HepG2 (cell line): Measurements from ENCODE around the gene DIPK1A. TPM values are rescaled to one million over a fixed set of nuclear protein-coding genes. Genes with fewer than 3 reads are reported as not detected.

Source experiments
- ATF7 ChIP-seq, 2 experiments: fragments of 450-650 bp in 1 of 2; sonication (generic) in 1 of 2; formaldehyde crosslinking in 1 of 2; IDR thresholded peaks; 2 replicates each; pipeline versions ENCODE4 v1.4.0 to v1.6.1; 2016 to 2020; ENCODE audit warnings: antibody characterized with exemption in 1 of 2, mild to moderate bottlenecking in 1 of 2, missing genetic modification reagents in 1 of 2
- ATF7-NPFF ChIP-seq: sonication (generic); formaldehyde crosslinking; IDR thresholded peaks from 2 replicates; pipeline ENCODE4 v1.8.1; 2023; ENCODE audit warnings: mild to moderate bottlenecking, low read depth, missing genetic modification reagents, moderate library complexity
- HOXA3 ChIP-seq: sonication (generic); formaldehyde crosslinking; IDR thresholded peaks from 2 replicates; pipeline ENCODE4 v1.5.0; 2020; ENCODE audit warnings: missing genetic modification reagents
- IKZF5 ChIP-seq: IDR thresholded peaks from 2 replicates; pipeline ENCODE4 v1.6.1; 2018; ENCODE audit warnings: missing genetic modification reagents, mild to moderate bottlenecking, missing compliant biosample characterization
- ISL2 ChIP-seq: sonication (generic); formaldehyde crosslinking; IDR thresholded peaks from 2 replicates; pipeline ENCODE4 v1.5.0; 2020; ENCODE audit warnings: missing genetic modification reagents
- KMT2A ChIP-seq: sonication (generic); formaldehyde crosslinking; IDR thresholded peaks from 2 replicates; pipeline ENCODE4 v1.4.0; 2020; ENCODE audit warnings: missing genetic modification reagents
- KMT2B ChIP-seq: IDR thresholded peaks from 2 replicates; pipeline ENCODE4 v1.6.1; 2016; ENCODE audit warnings: missing genetic modification reagents, missing compliant biosample characterization
- POGZ ChIP-seq: sonication (generic); formaldehyde crosslinking; IDR thresholded peaks from 2 replicates; pipeline ENCODE4 v1.4.0; 2020; ENCODE audit warnings: mild to moderate bottlenecking, missing genetic modification reagents
- POLR2AphosphoS2 ChIP-seq: IDR thresholded peaks from 2 replicates; pipeline ENCODE4 v1.6.1; 2011; ENCODE audit warnings: low read depth, low read length, improper control_type of control experiment
- STAT6 ChIP-seq: sonication (generic); formaldehyde crosslinking; IDR thresholded peaks from 2 replicates; pipeline ENCODE4 v1.4.0; 2020; ENCODE audit warnings: missing genetic modification reagents, mild to moderate bottlenecking, borderline replicate concordance
- TBX2 ChIP-seq: sonication (generic); formaldehyde crosslinking; IDR thresholded peaks from 2 replicates; pipeline ENCODE4 v1.5.0; 2020; ENCODE audit warnings: missing genetic modification reagents, mild to moderate bottlenecking, borderline replicate concordance
- TFE3 ChIP-seq: IDR thresholded peaks from 2 replicates; pipeline ENCODE4 v1.6.1; 2016
- THYN1 ChIP-seq: sonication (generic); formaldehyde crosslinking; IDR thresholded peaks from 2 replicates; pipeline ENCODE4 v1.8.1; 2023; ENCODE audit warnings: low read depth, mild to moderate bottlenecking, moderate library complexity, missing genetic modification reagents, borderline replicate concordance
- TSC22D2 ChIP-seq: sonication (generic); formaldehyde crosslinking; IDR thresholded peaks from 2 replicates; pipeline ENCODE4 v1.5.1; 2020; ENCODE audit warnings: missing genetic modification reagents, mild to moderate bottlenecking, borderline replicate concordance
- WIZ ChIP-seq: sonication (generic); formaldehyde crosslinking; IDR thresholded peaks from 2 replicates; pipeline ENCODE4 v1.5.1; 2020; ENCODE audit warnings: mild to moderate bottlenecking, missing genetic modification reagents
- ZFX ChIP-seq: sonication (generic); formaldehyde crosslinking; IDR thresholded peaks from 2 replicates; pipeline ENCODE4 v1.4.0; 2020; ENCODE audit warnings: mild to moderate bottlenecking, low read depth, missing genetic modification reagents, moderate library complexity
- ZNF136 ChIP-seq: sonication (generic); formaldehyde crosslinking; IDR thresholded peaks from 2 replicates; pipeline ENCODE4 v1.8.1; 2022; ENCODE audit warnings: low read depth, mild to moderate bottlenecking, moderate library complexity, missing genetic modification reagents
- ZNF317 ChIP-seq: sonication (generic); formaldehyde crosslinking; IDR thresholded peaks from 2 replicates; pipeline ENCODE4 v1.5.0; 2020; ENCODE audit warnings: mild to moderate bottlenecking, missing genetic modification reagents
- ZNF331 ChIP-seq: sonication (generic); formaldehyde crosslinking; IDR thresholded peaks from 2 replicates; pipeline ENCODE4 v1.4.0; 2020; ENCODE audit warnings: missing genetic modification reagents
- ZNF350 ChIP-seq: sonication (generic); formaldehyde crosslinking; IDR thresholded peaks from 2 replicates; pipeline ENCODE4 v1.4.0; 2020; ENCODE audit warnings: mild to moderate bottlenecking, low read depth, missing genetic modification reagents, borderline replicate concordance
- ZNF460 ChIP-seq: sonication (generic); formaldehyde crosslinking; IDR thresholded peaks from 2 replicates; pipeline ENCODE4 v1.5.1; 2020; ENCODE audit warnings: missing genetic modification reagents, mild to moderate bottlenecking, borderline replicate concordance
- ZSCAN25 ChIP-seq: sonication (generic); formaldehyde crosslinking; IDR thresholded peaks from 2 replicates; pipeline ENCODE4 v1.8.0; 2022; ENCODE audit warnings: mild to moderate bottlenecking, missing genetic modification reagents
- polyA plus RNA-seq, 8 experiments: library from polyadenylated mRNA; depleted of rRNA in 3 of 8; stranded (reverse) in 7 of 8; unstranded in 1 of 8; fragments of >200 nt; fragmentation: Illumina TruSeq in 4 of 8; extraction: Trizol in 4 of 8; gene quantifications; 2 replicates each; pipeline versions ENCODE4 v1.2.1 to v1.2.3, GENCODE V29; 2011 to 2016; ENCODE audit warnings: low read depth in 4 of 8, missing spikeins in 1 of 8, mixed read lengths in 1 of 8; ENCODE audit not compliant: insufficient read depth in 1 of 8
- total RNA-seq, 5 experiments: library from RNA; depleted of rRNA; stranded (reverse); fragments of >200 nt; fragmentation: Illumina TruSeq; extraction: Trizol; gene quantifications; 2 replicates each; pipeline ENCODE4 v1.2.3, GENCODE V29; 2016; ENCODE audit warnings: low read depth in 1 of 5

The DIPK1A gene
- total and polyA plus RNA-seq, 2 of the 13 experiments (the other 11 are each of a cell fraction or from before 2014, with no cell fraction given) = 8.4 TPM

GRCh38 chr1:92951141-92951582 lies 10.1 kb downstream of the DIPK1A start (continued):
- TF ChIP-seq TSC22D2 = 0 out of 2 replicates have a peak, but pooled peaks have one; percentile 27
- no peak for TF ChIP-seq ZFX (CRISPR knock-in tag)
- TF ChIP-seq ATF7 (IDR thresholded peaks at IDR 0.05) = no peak
- no peak for TF ChIP-seq ATF7 (CRISPR knock-in tag; IDR thresholded peaks at IDR 0.05)
- TF ChIP-seq ZNF350 = peak; percentile 46; the same call in 1 of the 2 replicates
- TF ChIP-seq THYN1 (CRISPR knock-in tag) = no peak
- TF ChIP-seq WIZ (CRISPR knock-in tag) = peak; percentile 29; the same call in 1 of the 2 replicates
- peak; percentile 52 for TF ChIP-seq ISL2
- 0 out of 2 replicates have a peak, but pooled peaks have one; percentile 45 for TF ChIP-seq KMT2A
- peak; percentile 66; the same call in 1 of the 2 replicates for TF ChIP-seq ATF7-NPFF (CRISPR knock-in tag)
- TF ChIP-seq POGZ (CRISPR knock-in tag) = peak; percentile 93
- peak; percentile 61; the same call in 1 of the 2 replicates for TF ChIP-seq ZSCAN25 (CRISPR knock-in tag)
- TF ChIP-seq ZNF331 = peak; percentile 86
- peak; percentile 71 for TF ChIP-seq TBX2
- TF ChIP-seq ZNF136 (CRISPR knock-in tag) = no peak
- 0 out of 2 replicates have a peak, but pooled peaks have one; percentile 49 for TF ChIP-seq STAT6
- TF ChIP-seq ZNF460 (CRISPR knock-in tag) = no peak
- TF ChIP-seq IKZF5 (CRISPR knock-in tag) = peak; percentile 71
- TF ChIP-seq ZNF317 (CRISPR knock-in tag) = 0 out of 2 replicates have a peak, but pooled peaks have one; percentile 33
- TF ChIP-seq HOXA3 (CRISPR knock-in tag) = peak; percentile 52; the same call in 1 of the 2 replicates
- 0 out of 2 replicates have a peak, but pooled peaks have one; percentile 33 for TF ChIP-seq TFE3 (CRISPR knock-in tag)
- no peak for TF ChIP-seq POLR2AphosphoS2
- peak; percentile 70; the same call in 1 of the 2 replicates for TF ChIP-seq KMT2B
